ENCODE results near the gene ABCA3.
"Not testable (repeated sequence)": the region's sequence is repeated elsewhere in the genome, so short reads cannot be mapped to it uniquely, and the experiment has no call there.

Gene ABCA3

GRCh38 chr16:2251296-2252111, 89.0 kb downstream of the ABCA3 start, which contains the start of gene ECI1:
Gene ECI1 (minus strand): TSS chr16:2251587. CDS start chr16:2251566, 21 bp downstream.
- peak; percentile 91 for DNase-seq

GRCh38 chr16:2250652-2251295, 89.8 kb downstream of the ABCA3 start:
- no peak for DNase-seq

- DNase-seq, result no peak
Observed at GRCh38 chr16:2246301-2246885, 94.1 kb downstream of the ABCA3 start.

GRCh38 chr16:2244926-2245795, 95.4 kb downstream of the ABCA3 start:
- DNase-seq, result no peak

- no peak for DNase-seq
Observed at GRCh38 chr16:2244301-2244700, 96.2 kb downstream of the ABCA3 start.

DNA sequence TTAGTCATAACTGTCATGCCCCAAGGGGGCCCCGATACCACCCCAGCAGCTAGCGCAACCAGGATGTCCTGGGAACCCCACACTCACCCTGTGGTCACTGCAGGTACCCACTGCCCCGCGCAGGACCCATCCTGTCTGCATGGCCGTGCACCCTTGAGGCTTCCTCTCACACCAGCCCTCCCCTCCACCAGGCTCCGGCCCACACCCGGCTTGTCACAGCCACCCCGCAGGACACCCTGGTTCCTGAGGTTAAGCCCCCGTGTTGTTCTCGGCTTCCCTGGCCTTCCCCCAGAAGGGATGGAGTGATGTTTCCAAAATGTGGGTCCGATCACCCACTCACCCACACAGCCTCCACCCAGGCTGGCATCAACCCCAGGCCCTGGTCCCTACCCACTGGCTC, 96.7 kb downstream of the ABCA3 start:
- no peak for DNase-seq

DNA sequence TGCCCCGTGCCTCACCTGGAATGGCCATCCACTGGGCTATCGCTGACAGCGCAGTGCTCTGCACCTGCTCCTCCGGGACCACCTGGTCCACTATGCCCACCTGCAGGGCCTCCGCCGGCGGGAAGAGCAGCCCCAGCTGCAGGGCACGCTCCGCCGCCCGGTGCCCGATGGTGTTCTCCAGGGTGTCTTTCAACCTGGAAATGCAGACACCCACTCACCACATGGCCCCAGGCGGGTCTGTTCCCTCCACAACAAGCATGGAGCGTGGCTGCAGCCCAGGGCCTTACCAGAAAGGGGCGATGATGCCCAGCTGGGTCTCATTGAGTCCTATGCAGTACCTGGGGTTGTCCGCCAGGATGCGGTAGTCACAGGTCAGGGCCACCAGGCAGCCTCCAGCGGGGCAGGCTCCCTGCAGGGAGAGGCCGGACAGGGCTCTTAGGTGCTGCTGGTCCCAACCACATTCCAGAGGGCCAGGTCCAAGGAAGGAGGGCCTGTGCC, 97.4 kb downstream of the ABCA3 start:
- no peak for DNase-seq

GRCh38 chr16:2242598-2242997, 97.9 kb downstream of the ABCA3 start:
- no peak for DNase-seq

DNA sequence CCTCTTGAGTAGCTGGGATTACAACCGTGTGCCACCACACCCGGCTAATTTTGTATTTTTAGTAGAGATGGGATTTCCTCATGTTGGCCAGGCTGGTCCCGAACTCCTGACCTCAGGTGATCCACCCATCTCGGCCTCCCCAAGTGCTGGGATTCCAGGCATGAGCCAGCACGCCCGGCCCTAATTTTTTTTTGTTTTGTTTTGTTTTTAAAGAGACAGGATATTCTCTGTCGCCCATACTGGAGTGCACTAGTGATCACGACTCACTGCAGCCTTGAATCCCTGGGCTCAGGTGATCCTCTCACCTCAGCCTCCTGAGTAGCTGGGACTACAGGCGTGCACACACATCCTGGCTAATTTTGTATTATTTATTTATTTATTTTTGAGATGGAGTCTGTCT, 100.2 kb downstream of the ABCA3 start:
- not testable (repeated sequence) for DNase-seq

DNA sequence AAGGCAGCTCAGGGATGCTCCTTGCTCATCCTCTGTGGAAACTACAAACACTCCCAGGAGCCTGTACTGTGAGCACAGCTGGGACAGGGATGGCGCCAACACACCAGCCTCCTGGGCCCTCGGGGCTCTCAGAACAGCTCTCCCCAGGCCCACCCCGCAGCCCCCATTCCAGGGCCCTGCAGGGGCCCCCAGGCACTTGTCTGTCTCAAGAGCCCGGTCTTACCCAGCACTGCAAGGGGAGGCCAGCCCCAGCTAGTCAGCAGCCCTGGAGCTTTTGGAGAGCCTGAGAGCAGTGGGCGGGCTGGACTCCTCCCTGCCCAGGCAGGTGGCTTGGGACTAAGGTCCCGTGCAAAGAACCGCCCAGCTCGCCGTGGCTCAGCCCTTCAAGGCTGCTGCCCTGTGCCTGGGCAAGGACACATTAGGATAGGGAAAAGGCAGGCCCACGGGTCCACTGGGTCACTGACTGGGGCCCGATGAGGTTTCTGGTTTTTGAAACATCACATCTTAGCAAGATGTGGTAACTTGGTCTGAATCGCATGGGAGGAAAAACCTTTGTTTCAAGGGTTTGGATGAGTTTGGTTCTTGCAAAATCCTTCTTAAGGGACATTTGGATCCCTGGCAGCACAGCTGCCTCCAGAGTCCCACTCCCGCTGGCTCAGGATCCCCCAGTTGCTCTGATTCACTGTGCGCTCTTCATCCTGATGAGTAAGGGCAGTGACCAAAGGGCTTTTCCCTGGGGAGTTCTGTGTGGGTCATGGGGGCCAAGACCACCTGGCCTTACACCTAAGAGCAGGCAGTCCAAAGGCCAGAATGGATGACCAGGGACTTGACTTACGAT, 101.5 kb downstream of the ABCA3 start:
- DNase-seq, result no peak

- no peak for DNase-seq
Observed at GRCh38 chr16:2238150-2238837, 102.2 kb downstream of the ABCA3 start.

DNA sequence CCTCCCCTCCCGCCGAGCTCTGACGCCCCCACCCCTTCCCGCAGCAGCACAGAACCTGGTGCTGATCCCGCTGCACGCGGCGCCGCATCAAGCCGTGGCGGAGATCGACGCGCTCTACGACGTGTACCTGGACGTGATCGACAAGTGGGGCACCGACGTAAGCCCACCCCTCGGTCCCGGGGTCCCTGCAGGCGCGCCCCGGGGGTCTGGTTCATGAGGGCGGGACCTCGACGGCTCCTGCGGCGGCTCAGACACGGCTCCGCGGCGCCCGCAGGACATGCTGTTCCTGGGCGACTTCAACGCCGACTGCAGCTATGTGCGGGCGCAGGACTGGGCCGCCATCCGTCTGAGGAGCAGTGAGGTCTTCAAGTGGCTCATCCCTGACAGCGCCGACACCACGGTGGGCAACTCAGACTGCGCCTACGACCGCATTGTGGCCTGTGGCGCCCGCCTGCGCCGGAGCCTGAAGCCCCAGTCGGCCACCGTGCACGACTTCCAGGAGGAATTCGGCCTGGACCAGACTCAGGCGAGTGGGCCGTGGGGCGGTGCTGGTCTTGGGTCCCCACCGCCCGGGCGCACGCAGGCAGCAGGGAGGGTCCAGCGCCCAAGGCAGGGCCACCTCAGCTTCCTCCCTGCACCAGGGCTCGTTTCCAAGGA, 102.9 kb downstream of the ABCA3 start:
- DNase-seq, result no peak

GRCh38 chr16:2237102-2237482, 103.4 kb downstream of the ABCA3 start:
- no peak for DNase-seq

DNA sequence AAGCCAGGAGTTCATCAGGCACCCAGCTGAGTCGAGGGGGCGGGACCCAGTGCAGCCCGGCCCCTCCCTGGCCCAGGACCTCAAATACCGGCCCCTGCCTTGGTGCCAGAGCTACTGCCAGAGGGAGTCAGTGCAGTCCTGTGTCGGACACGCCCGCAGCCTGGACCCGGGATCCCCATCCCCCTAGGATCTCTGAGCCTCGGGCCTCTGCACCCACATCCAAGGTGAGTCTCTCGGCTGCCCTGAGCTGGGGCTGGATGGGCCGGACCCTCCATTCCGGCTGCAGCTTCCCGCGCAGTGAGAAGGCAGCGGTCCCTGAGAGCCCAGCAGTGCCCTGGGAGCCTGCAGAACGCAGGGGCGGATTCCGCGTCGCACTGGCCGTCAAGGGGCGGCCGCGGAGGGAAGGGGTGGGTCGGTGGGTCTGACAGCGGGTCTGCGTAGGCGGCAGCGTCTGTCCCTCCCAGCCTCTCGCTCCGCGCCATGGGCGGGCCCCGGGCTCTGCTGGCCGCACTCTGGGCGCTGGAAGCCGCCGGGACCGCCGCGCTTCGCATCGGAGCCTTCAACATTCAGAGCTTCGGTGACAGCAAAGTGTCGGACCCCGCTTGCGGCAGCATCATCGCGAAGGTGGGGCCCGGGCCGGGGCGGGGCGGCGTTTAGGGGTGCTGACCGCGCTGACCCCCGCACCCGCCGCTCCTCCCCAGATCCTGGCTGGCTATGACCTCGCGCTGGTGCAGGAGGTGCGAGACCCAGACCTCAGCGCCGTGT, 104.0 kb downstream of the ABCA3 start, which contains the start of gene DNASE1L2:
TSS of gene DNASE1L2 (plus strand) at position 108 of the 765 bp plus-strand sequence. CDS start at position 481, 373 bp downstream.
- DNase-seq, result no peak

DNA sequence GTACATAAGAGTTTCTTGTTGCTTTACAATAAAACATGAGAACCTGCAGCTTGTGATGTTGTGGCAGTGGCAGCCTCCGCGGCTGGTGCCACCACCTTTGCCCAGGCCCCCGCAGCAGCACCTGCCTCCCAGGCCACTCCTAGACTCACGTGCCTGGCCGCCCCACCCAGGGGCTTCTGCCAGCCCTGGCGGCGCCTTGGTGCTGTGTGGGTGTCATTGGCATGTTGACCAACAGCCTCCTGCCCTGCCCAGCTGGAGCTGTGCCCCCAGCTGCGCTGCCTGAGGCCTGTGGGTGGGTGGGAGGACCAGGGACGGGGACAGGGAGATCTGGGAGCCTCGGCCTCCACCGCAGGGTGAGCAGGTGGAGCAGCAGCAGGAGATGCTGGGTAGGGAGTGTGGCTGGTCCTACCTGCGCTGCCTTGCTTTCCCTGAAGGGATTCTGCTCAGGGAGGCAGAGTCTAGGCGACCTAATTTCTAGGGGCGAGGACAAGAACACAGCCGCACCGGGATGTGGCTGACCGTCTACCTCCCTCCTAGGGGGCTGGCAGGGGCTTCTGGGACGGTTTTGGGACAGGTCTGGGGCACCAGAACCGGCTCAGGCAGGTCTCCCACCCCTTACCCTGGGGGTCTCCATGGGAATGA, 104.7 kb downstream of the ABCA3 start:
- DNase-seq, result no peak

DNA sequence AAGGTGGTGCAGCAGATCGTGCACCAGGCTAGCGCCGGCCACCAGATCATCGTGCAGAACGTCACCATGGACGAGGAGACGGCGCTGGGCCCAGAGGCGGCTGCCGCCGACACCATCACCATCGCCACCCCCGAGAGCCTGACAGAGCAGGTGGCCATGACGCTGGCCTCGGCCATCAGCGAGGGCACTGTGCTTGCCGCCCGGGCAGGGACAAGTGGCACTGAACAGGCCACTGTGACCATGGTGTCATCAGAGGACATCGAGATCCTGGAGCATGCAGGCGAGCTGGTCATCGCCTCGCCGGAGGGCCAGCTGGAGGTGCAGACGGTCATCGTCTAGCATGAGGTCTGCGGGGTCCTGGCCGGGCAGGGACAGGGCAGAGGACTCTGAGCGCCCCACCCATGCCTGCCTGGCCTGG, 105.3 kb downstream of the ABCA3 start:
- no peak for DNase-seq

GRCh38 chr16:2234813-2235170, 105.7 kb downstream of the ABCA3 start:
- no peak for DNase-seq

DNA sequence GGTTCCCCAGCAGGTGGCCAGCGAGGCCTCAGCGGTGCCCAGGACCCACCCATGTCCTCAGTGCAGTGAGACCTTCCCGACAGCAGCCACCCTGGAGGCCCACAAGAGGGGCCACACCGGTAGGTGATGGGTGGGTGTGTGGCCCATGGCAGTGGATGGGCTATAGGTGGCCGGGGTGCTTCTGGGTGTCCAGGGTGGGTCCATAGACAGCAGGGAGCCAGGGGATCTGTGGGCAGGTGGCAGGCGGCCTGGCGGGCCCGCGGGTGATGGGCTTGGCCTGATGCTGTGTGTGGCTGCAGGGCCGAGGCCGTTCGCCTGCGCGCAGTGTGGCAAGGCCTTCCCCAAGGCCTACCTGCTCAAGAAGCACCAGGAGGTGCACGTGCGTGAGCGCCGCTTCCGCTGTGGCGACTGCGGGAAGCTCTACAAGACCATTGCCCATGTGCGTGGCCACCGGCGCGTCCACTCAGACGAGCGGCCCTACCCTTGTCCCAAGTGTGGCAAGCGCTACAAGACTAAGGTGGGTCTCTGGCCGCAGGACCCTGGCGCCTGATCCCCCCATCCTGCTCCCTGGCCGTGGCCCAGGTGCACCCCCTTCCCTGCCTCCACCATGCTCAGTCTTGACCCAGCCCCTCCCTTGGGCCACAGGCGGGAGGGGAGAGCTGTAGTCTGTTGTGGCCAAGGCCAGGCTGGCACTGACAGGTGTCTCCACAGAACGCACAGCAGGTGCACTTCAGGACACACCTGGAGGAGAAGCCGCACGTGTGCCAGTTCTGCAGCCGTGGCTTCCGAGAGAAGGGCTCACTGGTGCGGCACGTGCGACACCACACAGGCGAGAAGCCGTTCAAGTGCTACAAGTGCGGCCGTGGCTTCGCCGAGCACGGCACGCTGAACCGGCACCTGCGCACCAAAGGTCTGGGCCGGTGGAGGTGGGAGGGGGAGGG, 106.4 kb downstream of the ABCA3 start:
- DNase-seq, result peak; percentile 79

All from NCI-H2107 (cell line).